ENCODE measurements around the gene RPRD1B.

RPRD1B gene

DNA sequence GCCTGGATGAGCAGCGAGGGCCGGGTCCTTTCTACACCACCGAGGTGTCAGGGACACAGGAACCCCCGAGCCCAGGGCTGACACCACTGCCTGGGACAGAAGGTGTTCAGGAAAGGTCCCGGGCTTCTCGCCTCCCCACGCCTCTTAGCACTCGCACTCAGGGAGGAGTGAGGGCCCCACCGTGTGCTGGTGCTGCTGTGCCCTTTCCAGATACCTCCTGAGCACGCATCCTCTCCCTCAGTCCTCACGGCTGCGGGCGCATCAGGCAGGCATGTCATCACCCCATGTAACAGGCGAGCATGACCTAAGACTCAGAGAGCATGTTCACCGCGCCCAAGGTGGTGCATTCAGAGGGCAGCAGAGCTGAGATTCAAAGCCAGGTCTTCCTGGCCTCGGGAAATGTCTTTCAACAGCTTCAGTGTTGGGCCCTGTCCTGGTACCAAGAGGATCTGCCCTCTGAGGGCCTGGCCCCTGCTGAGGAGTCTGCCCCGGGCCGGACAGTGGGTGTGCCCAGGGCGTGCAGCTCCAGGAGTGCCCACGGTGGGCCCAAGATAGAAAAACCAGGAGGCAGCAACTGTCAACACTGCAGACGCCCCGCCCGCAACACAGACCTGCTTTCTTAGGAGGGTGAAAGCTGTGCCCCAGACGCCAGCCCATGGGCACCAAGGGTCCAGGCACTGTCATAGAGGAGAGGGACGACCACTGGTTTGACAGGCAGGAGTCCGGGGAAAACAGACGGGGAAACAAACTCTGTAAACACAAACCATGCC is 102.3 kb downstream of the RPRD1B start:
- TF ChIP-seq, protein P1, sequence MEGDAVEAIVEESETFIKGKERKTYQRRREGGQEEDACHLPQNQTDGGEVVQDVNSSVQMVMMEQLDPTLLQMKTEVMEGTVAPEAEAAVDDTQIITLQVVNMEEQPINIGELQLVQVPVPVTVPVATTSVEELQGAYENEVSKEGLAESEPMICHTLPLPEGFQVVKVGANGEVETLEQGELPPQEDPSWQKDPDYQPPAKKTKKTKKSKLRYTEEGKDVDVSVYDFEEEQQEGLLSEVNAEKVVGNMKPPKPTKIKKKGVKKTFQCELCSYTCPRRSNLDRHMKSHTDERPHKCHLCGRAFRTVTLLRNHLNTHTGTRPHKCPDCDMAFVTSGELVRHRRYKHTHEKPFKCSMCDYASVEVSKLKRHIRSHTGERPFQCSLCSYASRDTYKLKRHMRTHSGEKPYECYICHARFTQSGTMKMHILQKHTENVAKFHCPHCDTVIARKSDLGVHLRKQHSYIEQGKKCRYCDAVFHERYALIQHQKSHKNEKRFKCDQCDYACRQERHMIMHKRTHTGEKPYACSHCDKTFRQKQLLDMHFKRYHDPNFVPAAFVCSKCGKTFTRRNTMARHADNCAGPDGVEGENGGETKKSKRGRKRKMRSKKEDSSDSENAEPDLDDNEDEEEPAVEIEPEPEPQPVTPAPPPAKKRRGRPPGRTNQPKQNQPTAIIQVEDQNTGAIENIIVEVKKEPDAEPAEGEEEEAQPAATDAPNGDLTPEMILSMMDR (IDR thresholded peaks at IDR 0.05; ENCODE audit: low read depth, low read length, missing control alignments): no peak
- in situ Hi-C loops (cut with HindIII; ENCODE audit: low sequenced_read_pairs): no loop called here

DNA sequence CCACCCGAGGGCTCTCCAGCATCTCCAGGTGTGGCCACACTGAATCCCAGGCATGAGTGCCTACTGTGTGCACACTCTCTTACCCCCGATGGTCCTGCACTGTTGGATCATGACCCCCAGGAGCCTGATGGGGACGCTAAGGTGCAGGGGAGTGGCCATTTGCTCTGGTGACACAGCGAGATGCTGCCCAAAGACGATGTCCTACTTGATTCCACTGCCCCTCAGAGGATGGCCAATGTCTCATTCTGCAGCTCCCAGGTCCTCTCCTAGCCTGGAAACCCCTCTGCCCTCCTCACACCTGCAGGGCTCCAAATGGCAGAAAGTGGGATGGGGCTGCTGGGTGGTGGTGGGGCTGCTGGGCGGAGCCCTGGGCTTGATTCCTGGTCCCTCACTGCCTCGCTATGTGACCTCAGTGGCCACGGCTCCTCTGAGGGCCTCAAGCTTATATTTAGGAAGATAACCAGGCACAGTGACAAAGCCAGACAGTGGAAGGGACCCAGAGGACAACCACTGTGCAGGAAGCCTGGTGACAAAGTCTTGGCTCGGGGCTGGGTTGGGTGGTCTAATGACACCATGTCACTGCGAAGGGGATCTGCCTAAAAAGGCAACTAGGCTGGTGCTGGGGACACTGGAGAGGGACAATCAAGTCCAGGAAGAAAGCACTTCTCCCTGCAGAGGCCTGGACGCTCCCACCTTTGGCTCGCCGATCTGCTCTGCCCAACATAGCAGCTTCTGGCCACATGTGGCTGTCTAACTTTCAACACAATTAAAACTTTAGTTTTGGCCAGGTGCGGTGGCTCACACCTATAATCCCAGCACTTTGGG is 103.1 kb downstream of the RPRD1B start:
- DNase-seq (ENCODE audit: low read depth): no peak
- TF ChIP-seq, protein P1 (IDR thresholded peaks at IDR 0.05; ENCODE audit: low read depth, low read length, missing control alignments): no peak
- in situ Hi-C loops (cut with HindIII; ENCODE audit: low sequenced_read_pairs): no loop called here
- H3K4me3 ChIP-seq (ENCODE audit: low read depth, low read length): no peak overlapping the region

More for the DNA sequence above, 102.3 kb downstream of the RPRD1B start:
- no peak for DNase-seq (ENCODE audit: low read depth)
- no peak overlapping the region for H3K4me3 ChIP-seq (ENCODE audit: low read depth, low read length)

DNA sequence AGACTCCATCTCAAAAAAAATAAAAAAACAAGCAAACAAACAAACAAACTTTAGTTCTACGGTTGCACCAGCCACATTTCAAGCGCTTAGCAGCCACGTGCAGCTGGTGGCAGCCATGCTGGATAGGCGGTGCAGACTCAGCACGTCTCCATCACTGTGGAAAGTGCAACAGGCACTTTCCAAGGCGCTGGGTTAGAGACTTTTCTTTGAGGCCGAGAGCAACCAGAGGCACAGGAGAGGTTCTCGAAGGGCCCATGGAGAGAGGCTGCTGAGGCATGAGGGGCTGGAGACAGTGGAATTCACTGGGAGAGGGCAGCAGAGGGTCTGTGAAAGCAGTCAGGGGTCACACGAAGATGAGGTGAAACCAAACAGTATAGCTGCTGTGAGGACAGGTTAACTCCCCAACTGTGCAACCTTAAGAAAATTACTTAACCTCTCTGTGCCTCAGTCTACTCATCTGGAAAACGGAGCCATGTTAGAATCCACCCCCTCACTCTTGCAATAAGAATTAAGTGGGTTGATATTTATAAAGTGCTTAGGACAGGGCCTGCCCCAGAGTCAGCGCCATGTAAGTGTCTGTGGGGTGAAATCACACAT is 104.0 kb downstream of the RPRD1B start:
- DNase-seq (ENCODE audit: low read depth): no peak
- H3K4me3 ChIP-seq (ENCODE audit: low read depth, low read length): no peak overlapping the region
- in situ Hi-C loops (cut with HindIII; ENCODE audit: low sequenced_read_pairs): no loop called here
- TF ChIP-seq, protein P1 (IDR thresholded peaks at IDR 0.05; ENCODE audit: low read depth, low read length, missing control alignments): no peak

DNA sequence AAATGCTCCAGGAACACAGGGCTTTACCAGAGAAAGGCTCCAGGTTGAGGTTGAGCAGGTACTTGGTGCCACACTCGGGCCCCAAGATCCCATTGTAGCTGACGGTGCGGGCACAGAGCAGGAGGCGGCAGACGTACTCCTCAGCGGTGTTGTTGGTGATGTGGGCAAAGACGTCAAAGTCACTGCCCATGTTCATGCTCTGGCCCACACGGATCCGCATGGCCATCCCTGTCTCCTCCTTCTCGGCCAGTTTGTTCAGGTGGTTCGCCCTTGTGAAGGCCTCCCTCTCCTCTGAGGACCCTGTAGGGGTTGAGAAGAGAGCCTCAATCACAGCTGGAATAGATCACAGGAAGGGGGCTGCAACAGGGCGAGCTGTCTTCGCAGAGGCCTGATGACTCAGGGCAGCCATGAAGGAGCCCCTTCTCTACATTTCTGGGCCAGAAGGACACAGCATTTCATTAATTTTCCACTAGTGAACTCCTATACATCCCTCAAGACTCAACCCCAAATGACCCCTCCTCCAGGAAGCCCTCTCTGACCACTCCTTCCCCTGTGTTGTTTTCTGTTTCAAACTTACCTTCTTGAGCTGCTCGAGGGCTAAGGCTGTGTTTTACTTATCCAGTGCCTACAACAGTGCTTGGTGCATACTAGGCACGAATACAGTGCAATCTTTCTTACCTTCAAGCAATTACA is 104.7 kb downstream of the RPRD1B start:
- in situ Hi-C loops (cut with HindIII; ENCODE audit: low sequenced_read_pairs): no loop called here
- TF ChIP-seq, protein P1 (IDR thresholded peaks at IDR 0.05; ENCODE audit: low read depth, low read length, missing control alignments): no peak
- no peak for DNase-seq (ENCODE audit: low read depth)
- H3K4me3 ChIP-seq (ENCODE audit: low read depth, low read length): no peak overlapping the region

DNA sequence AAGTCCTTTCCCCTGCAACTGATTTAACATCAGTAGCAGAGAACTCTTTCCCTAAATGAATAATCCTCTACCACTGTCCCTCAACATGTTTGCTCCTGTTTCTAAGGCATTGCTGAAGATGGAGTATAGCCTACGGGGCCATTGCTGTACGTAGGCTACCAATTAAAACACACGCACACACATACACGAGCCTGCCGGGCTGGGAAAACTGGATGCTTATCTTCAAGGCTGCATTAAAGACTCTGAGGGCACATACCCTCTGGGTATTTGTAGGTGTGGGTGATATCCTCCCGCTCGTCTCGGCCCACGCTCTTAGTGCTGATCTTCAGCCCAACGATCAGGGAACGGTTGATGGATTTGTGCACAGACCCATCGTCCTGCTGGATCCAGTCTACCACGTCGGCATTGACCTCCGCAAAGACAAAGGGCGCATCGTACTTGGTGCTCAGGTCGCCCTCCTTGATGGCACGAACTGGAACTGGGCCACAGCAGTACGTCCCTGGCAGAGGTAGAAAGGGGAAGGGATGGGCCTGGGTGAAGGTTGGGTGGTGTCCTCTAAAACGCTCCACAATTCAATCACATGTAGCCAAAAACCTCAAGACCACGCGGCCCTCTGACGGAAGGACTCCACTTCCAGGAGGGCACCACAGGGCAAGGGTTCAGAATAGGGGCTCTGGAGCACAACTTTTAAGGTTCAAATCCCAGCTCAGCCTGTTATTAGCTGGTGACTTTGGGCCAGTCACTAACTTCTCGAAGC is 105.8 kb downstream of the RPRD1B start:
- DNase-seq (ENCODE audit: low read depth): no peak
- TF ChIP-seq, protein P1 (IDR thresholded peaks at IDR 0.05; ENCODE audit: low read depth, low read length, missing control alignments): no peak
- in situ Hi-C loops (cut with HindIII; ENCODE audit: low sequenced_read_pairs): no loop called here
- H3K4me3 ChIP-seq (ENCODE audit: low read depth, low read length): no peak overlapping the region

Measured in astrocyte of the cerebellum (primary cell).